PC-9 (cell line): ENCODE results near the gene ANO2.
"Not testable (repeated sequence)": the region's sequence is repeated elsewhere in the genome, so short reads cannot be mapped to it uniquely, and the experiment has no call there.

Experiments
- EZH2 ChIP-seq: fragments of 200-600 bp; sonication (generic); IDR thresholded peaks from 2 replicates; pipeline ENCODE4 v1.8.0; 2017; ENCODE audit warnings: antibody characterized with exemption, low read depth
- TF ChIP-seq, protein P1 (sequence below): fragments of 200-600 bp; sonication (generic); conservative IDR thresholded peaks from 2 replicates; pipeline ENCODE4 v1.6.1; 2017; ENCODE audit warnings: mixed run types, antibody characterized with exemption, mild to moderate bottlenecking, moderate library complexity

DNA sequence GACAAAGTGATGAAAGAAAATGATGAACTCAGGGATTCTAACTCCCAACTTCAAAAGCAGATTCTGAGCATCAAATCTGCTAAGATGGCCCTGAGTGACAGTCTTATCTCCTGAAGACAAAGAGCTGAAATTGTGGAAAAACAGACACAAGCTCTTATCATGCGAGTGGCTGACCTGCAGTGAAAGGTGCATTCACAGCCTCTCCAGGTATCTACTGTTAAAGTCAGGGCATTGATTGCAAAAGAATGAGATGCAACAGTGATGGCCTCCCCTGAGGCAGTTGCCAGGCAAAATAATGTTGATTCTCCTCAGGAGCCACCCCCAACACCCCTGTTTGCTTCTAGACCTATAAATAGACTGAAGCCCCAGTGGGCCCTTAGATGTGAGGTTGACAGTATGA is 126.2 kb downstream of the ANO2 start:
- TF ChIP-seq, protein P1, sequence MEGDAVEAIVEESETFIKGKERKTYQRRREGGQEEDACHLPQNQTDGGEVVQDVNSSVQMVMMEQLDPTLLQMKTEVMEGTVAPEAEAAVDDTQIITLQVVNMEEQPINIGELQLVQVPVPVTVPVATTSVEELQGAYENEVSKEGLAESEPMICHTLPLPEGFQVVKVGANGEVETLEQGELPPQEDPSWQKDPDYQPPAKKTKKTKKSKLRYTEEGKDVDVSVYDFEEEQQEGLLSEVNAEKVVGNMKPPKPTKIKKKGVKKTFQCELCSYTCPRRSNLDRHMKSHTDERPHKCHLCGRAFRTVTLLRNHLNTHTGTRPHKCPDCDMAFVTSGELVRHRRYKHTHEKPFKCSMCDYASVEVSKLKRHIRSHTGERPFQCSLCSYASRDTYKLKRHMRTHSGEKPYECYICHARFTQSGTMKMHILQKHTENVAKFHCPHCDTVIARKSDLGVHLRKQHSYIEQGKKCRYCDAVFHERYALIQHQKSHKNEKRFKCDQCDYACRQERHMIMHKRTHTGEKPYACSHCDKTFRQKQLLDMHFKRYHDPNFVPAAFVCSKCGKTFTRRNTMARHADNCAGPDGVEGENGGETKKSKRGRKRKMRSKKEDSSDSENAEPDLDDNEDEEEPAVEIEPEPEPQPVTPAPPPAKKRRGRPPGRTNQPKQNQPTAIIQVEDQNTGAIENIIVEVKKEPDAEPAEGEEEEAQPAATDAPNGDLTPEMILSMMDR, result not testable (repeated sequence)
- TF ChIP-seq EZH2, result not testable (repeated sequence)
